GM19043 (cell line): ENCODE results near the gene SNRPD2.
A peak's percentile ranks its signal among the peaks of the same experiment; 100 is the strongest.

Source experiments
- ATAC-seq: cut with Tn5 transposase; IDR thresholded peaks from one replicate; pipeline ENCODE4 v1.9.1; 2021; ENCODE audit warnings: low read depth; ENCODE audit not compliant: unreplicated experiment

The SNRPD2 gene

DNA sequence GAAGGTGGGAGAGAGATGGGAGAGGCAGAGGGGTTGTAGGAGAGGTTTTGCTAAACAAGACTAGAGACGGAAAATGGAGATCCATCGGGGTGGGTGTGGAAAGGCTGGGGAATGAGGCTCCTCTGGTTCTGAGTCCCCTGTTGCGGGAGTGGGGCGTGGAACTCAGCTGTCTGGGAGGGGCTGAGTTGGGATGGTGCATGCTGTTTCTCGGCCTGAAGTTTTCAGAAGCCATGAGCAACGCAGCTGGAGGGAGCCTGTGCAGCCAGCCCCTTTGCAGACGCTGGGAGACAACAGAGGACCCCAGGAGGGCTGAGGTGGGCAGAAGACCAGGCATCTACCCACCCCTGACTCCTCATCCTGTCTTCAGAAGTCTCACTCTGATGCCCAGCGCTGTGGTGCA is 31.1 kb downstream of the SNRPD2 start:
- ATAC-seq: no peak

- ATAC-seq: no peak
Measured at GRCh38 chr19:45659096-45659729, 32.5 kb downstream of the SNRPD2 start.

GRCh38 chr19:45657520-45658167 is 34.1 kb downstream of the SNRPD2 start:
- ATAC-seq: no peak

DNA sequence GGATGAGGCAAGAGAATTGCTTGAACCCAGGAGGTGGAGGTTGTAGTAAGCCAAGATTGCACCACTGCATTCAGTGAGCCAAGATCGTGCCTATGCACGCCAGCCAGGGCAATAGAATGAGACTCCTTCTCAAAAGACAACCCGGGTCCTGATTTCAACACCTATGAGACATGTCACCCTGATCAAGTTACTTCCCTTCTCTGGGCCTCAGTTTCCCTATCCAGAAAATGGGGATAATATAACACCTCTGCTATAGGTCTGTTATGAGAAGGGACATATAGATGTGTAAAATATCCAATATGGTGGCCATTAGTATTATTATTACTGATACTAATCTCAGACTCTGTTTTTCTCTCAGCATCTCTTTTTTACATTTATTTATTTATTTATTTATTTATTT is 36.7 kb downstream of the SNRPD2 start:
- no peak for ATAC-seq

- no peak for ATAC-seq
Measured at GRCh38 chr19:45653634-45654033, 38.1 kb downstream of the SNRPD2 start.

GRCh38 chr19:45650722-45651121 is 41.0 kb downstream of the SNRPD2 start:
- ATAC-seq: no peak

- no peak for ATAC-seq
Measured at GRCh38 chr19:45646345-45646698, 45.4 kb downstream of the SNRPD2 start.

DNA sequence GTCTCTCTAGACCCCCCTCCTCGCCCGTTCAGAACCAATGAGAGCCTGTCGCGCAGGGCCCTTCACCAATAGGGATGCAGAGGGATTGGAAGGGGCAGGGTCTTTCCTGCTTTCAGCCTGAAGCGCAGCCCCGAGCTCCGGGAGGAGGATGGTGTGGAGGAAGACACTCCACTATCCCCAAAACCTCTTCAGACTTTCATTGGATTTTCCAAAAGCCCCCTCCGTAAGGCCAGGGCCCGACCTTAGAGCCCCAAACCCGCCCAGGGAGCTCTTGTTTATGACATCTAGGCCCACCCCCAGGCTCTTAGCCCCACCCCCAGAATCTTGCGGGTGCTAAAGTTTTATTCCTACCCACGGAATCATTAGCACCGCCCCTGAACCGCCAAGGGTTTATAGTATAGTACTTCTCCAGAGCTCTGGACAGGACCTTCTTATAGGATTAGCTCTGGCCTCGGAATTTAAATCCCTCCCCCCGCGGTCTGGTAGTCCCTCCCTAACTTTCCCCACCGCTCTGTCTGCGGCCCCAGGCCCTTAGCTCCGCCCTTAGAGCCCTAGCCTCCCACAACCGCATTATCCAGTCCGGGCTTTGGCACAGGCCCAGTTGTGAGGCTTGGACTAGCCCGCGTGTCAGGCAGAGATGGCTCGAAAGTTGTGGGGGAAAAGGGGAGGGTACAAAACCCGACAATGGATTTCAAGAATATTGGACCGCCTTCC is 46.0 kb downstream of the SNRPD2 start:
- no peak for ATAC-seq

DNA sequence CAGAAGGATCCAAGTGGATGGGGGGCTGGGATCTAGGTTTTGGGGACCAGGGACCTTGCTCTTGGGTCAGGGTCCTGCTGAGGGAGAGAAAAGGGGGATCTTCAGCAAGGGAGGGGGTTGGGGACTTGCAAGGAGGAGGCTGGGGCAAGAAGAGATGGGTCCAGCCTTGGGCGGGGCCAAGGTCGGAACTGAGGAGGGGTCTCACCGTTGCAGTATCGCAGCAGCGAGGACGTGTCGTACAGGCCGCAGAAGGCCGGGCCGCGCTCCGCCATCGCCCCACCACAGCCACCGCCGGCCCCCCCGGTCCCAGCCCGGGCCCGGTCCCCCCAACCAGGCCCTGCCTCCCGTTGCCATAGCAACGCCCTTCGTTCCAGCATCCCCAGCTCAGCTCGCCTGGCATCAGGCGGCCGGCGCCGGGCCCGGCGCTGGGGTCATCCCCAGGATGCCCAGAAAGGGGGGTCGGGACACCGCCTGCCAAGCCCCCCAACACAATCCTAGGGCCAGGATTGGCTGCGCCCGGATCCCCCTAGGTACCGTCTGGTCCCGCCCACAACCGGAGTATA is 46.6 kb downstream of the SNRPD2 start:
- no peak for ATAC-seq

DNA sequence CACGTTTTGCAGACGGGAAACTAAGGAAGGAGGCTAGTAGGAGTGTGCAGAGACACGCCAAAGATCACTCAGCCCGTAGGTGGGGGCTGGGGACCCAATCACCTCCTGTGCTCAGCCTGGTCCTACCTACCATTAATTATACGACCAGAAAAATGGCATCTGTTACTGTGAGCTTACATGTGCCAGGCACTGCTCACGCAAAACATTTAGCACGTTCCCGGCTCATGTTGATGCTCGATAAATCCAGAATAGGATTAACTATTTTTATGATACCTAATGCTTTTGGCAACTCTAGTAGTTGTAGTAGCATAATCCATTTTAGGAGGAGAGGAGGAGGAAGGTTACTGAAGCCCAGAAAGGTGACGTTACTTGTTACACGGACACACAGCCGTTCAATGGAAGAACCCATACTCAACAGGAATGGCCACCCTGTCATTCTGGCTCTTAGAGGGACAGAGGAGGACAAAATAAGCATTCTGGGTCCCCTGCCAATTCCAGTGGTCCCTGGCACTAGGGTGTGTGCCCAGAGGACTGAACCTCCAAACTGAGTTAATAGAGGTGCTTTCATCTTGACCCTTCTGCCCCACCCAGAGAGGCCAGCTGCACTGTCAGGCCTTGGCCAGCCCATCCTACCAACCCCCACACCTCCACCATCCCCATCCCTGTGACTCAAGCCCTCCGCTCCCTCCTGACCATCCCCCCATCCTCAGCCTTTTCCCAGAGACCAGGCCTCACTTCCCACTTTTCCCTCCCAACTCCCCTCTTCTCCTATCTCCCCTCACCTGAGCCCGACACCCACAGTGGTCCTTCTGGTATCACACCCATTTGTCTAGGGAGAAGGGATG is 47.6 kb downstream of the SNRPD2 start:
- ATAC-seq: no peak

- no peak for ATAC-seq
Measured at GRCh38 chr19:45643024-45643926, 48.5 kb downstream of the SNRPD2 start.

GRCh38 chr19:45641274-45642105 is 50.3 kb downstream of the SNRPD2 start:
- peak; percentile 36 for ATAC-seq

- ATAC-seq: no peak
Measured at GRCh38 chr19:45640849-45641273, 50.9 kb downstream of the SNRPD2 start.

- ATAC-seq: no peak
Measured at GRCh38 chr19:45638930-45639729, 52.6 kb downstream of the SNRPD2 start, which contains the start of gene EML2. TSS of gene EML2 (minus strand) at chr19:45639397. CDS start at chr19:45639376, 21 bp downstream.

- no peak for ATAC-seq
Measured at GRCh38 chr19:45637890-45638667, 53.7 kb downstream of the SNRPD2 start.
